GM12892 (cell line): ENCODE results near the gene FOXJ3.

ENCODE experiments used
- DNase-seq: peaks from one replicate; pipeline ENCODE4 v3.0.0; 2011; ENCODE audit not compliant: insufficient read length
- FAIRE-seq: peaks from 2 replicates; lab custom pipeline; 2011; peaks lifted over from hg19 to GRCh38; lab: Jason Lieb, UNC
- POLR2A ChIP-seq: IDR thresholded peaks from 2 replicates; pipeline ENCODE4 v1.6.1; 2011; ENCODE audit warnings: low read depth, low read length, control low read depth
- POLR2AphosphoS5 ChIP-seq: IDR thresholded peaks from 2 replicates; pipeline ENCODE4 v1.6.1; 2011; ENCODE audit warnings: low read depth, low read length, control low read depth
- TAF1 ChIP-seq: IDR thresholded peaks from 2 replicates; pipeline ENCODE4 v1.6.1; 2011; ENCODE audit warnings: low read depth, mild to moderate bottlenecking, control low read depth, low read length, borderline replicate concordance

FOXJ3 gene

DNA sequence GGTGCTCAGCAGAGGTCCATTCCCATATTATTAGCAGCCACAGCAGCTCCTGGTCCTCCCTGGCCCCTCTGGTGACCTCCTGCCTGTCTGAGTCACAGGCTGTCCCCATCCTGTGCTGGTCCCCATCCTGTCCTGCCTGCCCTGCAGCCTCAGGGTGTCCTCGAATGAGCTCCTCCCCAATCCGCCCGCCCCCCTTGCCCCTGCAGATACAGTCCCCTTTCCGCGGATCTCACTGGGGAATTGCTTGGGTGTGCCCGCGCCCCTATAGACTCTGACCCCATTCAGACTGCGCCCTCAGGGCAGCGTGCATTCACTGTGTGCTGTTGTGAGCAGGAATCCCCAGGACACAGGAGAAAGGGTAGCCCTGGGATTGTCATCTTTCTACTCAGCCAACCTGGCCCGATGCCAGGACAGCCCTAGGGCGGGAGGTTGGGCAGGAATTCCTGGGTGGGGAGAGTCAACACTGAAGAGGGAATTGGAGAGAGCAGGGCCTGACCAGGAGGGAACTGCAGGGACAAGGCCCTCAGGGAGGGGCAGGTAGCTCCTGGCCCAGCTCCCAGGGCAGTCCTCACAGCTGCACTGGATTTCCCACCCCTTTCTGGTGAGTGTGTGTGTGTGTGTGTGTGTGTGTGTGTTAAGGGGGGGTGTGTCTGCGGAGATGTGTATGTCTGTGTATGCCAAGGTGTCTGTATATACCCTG, 169.4 kb downstream of the FOXJ3 start:
- no peak for FAIRE-seq
- no peak for DNase-seq

DNA sequence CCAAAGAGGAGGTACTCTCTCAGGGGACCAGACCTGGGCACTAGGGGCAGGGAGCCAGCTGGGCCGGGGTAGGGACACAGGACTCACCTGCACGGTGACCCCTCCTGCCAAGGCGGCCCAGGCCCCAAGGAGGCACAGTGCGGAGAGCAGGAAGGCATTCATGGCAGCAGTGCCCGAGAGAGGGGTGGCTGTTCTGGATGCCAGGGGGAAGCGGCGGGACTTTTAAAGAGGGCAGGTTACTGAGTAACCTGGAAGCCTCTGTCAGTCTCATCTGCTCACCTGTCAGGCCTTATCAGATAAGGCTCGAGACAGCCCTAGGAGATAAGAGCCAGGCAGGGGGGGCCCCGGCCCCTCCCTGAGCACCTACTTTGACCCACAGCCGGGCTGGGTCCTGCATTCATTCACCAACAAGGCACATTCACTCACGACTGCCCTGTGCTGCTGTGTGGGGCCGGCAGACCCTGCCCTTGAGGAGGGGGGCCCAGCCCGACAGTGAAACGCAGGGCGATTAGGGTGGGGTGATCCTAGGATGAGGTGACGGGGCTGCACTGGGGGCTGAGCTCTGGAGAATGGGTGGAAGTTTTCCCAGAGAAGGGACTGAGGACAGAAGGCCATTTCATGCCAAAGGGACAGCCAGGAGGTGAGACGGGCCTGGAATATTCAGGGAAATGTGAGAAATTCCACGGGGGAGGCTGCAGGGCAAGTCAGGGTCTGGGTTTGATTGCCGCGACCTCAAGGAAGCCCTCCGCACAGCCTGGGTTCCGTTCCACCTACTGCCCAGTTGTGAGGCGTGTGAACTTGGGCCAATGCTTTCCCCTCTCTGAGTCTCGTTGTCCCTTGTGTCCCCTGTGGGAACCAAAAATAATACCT, 170.2 kb downstream of the FOXJ3 start, which contains the start of gene GUCA2A:
TSS of gene GUCA2A (minus strand) at position 195 of the 870 bp plus-strand sequence. CDS start at position 162, 33 bp downstream.
- no peak for TF ChIP-seq POLR2A
- TF ChIP-seq POLR2AphosphoS5 = no peak
- TF ChIP-seq TAF1 = no peak
- FAIRE-seq = no peak
- DNase-seq = no peak

More for the DNA sequence above, 169.4 kb downstream of the FOXJ3 start:
- TF ChIP-seq POLR2AphosphoS5 (no peak), POLR2A (no peak), TAF1 (no peak)

DNA sequence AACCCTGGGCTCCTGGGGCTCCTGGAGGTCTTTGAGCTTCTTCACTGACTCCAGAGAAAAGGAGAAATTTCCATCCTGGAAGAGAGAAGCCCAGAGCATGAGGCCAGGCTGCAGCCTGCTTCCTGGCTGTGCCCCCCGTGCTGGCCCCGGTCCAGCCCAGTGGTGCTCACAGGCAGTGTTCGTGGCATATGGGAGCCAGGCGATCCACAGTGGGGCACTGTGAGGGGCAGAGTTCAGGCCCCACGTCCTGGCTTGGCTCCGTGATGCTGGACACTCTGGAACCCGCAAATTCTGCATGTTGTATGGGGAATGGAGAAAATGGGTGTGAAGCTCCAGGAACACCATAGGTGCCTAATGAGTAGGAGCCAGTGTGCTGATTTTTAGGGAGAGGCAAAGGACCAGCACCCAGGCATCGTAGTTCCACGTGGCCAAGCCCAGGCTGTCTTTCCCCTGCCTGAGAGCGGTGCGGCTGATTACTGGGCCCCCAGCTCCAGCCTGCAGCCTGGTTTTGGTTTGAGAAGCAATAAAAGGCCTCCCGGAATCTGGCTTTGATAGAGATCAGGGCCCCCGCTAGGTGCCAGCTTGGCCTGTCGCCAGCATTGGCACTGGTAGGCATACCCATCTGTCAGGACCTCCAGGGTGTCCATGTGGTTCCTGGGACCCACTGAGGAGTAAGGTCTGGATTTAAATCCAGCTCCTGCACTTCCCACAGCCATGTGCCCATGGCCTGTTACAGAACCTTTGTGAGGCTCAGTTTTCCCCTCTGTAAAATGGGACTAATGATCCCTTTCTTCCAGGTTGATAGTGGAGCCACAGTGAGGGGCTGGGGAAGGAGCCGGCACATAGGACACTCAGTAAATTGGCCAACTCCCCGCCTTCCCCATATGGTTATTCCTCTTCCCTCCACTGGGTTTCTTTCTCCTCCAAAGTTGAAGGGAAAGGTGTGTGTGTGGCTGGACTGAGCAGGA, 171.2 kb downstream of the FOXJ3 start:
- FAIRE-seq = no peak
- no peak for TF ChIP-seq TAF1
- no peak for TF ChIP-seq POLR2AphosphoS5
- TF ChIP-seq POLR2A = no peak
- DNase-seq = no peak

DNA sequence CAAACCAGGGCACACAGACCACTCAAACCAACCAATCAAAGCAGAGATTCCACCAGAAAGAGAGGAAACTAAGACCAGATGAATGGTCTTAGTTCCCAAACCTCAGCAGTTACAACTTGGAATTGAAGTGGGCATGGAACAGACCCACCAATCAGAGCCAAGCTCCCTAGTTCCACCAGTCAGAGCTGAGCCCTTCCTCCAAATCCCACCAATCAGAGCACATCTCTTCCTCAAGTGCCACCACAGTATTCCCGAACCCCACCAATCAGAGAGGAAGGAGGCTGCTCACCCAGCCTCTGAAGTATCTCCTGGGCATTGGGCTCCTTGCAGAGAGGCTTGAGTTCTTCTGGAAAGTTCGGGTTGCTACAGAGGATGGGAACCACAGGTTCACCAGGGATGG, 171.9 kb downstream of the FOXJ3 start:
- DNase-seq (no peak), FAIRE-seq (no peak)
- TF ChIP-seq POLR2A = no peak
- no peak for TF ChIP-seq POLR2AphosphoS5
- TF ChIP-seq TAF1 = no peak

DNA sequence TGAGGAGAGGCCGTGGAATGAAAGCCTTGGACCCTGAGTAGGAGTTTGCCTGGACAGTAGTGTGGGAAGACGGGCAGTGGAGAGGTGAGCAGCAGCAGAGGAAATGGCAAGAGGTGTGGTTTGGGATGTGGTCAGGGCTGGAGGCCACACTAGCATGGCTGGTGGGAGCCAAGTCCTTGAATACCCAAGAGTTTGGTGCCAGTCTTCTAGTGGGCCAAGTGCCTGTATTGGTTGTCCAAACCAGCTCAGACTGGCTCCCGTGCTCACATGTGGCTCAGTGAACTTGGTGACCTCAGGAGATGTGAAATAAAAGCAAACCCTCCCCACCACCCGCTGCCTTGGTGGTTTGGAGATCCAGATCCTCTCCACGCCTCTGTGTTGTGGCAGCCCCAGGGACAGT, 172.9 kb downstream of the FOXJ3 start:
- DNase-seq (no peak), FAIRE-seq (no peak)
- TF ChIP-seq POLR2AphosphoS5 (no peak), TAF1 (no peak), POLR2A (no peak)

DNA sequence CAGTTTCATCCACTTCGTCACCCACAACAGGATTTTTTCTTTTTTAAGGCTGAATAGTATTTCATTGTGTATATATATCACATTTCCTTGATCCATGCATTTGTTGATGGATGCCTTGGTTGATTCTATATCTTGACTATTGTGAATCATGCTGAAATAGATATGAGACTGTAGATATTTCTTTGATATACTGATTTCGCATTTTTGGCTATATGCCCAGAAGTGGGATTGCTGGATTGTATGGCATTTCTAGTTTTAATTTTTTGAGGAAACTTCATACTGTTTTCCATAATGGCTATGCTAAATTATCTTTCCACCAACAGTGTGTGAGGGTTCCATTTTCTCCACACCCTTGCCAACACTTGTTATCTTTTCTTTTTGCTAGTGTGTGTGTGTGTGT, 176.8 kb downstream of the FOXJ3 start:
- FAIRE-seq (no peak), DNase-seq (no peak)
- TF ChIP-seq TAF1 (no peak), POLR2A (no peak), POLR2AphosphoS5 (no peak)

DNA sequence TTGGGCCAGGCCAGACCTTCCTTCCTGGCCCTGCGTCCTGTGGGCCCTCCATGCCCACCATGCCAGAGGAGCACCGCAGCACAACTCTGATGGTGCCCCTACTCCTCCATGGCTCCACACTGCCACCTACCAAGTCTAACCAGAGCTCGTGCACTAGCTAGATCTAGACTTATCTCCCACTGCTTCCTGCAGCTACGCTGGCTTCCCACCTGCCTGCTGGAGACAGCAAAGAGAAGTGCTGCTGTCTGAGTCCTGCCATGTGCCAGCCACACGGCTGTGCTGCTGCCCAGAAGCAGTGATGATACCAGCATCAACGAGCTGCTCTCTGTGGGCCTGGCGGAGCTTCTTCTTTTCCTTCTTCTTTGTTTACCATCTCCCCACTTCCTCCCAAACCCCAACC, 177.4 kb downstream of the FOXJ3 start:
- DNase-seq = no peak
- TF ChIP-seq POLR2A (no peak), POLR2AphosphoS5 (no peak), TAF1 (no peak)
- no peak for FAIRE-seq

DNA sequence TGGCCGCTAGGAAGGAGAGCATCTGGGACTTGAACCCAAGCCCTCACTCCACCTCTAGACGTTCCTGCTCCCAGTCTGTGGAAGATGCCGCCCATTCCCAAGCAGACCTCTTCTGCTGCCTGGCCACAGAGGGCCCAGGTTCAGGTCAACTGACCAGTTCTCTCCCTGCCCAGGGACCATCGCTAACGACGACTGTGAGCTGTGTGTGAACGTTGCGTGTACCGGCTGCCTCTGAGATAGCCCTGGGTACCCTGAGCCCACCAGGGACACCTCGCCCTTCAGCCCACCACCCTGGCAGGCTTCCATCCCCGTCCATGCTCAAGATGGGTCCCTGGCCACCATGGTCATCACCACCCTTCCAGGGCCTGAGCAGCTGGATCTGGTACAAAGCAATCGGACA, 179.7 kb downstream of the FOXJ3 start:
- no peak for FAIRE-seq
- TF ChIP-seq POLR2A = no peak
- TF ChIP-seq POLR2AphosphoS5 = no peak
- no peak for DNase-seq

DNA sequence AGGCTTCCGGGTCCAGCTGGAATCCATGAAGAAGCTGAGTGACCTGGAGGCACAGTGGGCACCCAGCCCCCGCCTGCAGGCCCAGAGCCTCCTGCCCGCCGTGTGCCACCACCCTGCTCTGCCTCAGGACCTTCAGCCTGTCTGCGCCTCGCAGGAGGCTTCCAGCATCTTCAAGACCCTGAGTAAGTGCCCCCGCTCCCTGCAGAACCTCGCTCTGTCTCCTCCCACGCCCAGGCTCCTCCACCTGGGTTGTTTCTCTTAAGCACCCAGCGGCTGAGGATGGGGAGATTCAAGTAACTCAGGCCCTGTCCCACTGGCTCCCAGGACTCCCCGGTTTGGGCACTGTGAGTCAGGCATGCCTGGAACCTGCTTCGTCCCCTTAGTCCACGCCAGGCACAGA, 180.3 kb downstream of the FOXJ3 start:
- no peak for DNase-seq

DNA sequence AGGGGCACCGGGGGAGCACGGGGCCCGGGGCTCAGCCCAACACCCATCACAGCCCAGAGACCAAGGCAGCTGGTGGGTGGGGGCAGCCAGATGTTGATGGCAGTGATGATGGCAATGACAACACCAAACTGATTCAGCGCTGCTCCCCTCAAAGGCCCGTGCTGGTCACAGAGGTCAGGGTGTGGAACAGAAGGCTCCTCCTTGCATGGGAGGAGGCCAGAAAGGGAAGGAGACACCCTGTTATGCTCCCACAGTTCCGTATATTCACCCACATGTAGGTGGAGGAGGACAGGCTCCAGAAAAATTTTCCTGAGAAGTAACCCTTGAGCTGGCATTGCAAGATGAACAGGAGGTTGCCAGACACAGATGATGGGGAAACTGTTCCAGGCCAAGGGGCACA, 181.4 kb downstream of the FOXJ3 start:
- FAIRE-seq = no peak

More for the DNA sequence above, 180.3 kb downstream of the FOXJ3 start:
- FAIRE-seq = no peak
- TF ChIP-seq POLR2A (no peak), TAF1 (no peak), POLR2AphosphoS5 (no peak)

More for the DNA sequence above, 181.4 kb downstream of the FOXJ3 start:
- TF ChIP-seq POLR2A (no peak), TAF1 (no peak), POLR2AphosphoS5 (no peak)
- no peak for DNase-seq
